Daoy (cell line): ENCODE measurements around the gene KREMEN2. TPM values are rescaled to one million over a fixed set of nuclear protein-coding genes. Genes with fewer than 3 reads are reported as not detected.

Experiments
- DNase-seq: peaks from one replicate; pipeline ENCODE4 v3.0.0-alpha.2; 2015; ENCODE audit warnings: low read depth
- total RNA-seq: library from RNA; depleted of rRNA; stranded (reverse); fragments of >200 nt; shearing (Covaris generic); gene quantifications from 2 replicates; pipeline ENCODE4 v1.2.3, GENCODE V29; 2014

The KREMEN2 gene
- total RNA-seq, 1 experiment from 2014 or later = 1.3 TPM

DNA sequence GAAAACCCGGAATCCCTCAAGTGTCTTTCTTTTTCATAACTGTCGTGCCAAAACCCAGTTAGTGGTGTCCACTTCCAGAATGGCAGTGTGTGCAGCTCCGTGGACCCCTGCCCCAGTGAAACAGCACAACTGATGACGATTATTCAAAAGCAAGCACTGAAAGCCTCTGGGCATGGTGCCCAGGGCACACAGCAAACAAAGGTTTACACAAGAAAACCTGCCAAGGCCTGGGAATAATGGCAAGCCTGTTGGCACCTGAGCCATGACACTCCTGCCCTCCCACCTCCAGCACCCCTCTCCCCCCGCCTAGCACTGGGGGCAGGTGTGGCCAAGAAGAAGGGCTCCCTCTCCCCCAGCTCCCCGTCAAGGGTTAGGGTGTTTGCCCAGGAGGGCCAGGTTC lies 13.4 kb downstream of the KREMEN2 start:
- DNase-seq = no peak

DNA sequence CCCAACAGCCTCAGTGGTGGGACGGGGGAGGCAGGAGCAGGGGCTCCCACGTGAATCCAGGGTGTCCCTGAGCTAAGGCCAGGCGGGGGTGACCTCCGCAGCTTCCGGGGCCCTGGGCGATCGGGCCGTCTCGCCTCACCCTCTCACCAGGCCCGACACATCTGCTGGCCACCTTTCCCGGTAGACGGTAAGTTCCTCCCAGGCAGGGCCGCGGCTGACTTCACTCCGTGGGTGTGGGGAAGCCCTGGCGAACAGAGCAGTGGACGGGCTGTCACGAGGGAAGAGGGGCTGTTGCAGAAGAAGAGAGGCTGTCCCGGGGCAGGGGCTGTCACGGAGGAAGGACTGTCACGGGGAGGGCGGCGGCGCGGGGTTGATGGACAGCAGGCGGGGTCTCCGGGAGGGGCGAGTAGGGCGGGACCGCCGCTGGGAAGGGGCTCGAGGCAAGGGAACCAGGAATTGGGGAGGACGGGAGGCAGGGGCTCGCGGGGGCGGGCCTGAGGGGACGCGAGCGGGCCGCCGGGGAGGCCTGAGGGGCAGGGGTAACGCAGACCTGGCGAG lies 15.7 kb downstream of the KREMEN2 start:
- no peak for DNase-seq

DNA sequence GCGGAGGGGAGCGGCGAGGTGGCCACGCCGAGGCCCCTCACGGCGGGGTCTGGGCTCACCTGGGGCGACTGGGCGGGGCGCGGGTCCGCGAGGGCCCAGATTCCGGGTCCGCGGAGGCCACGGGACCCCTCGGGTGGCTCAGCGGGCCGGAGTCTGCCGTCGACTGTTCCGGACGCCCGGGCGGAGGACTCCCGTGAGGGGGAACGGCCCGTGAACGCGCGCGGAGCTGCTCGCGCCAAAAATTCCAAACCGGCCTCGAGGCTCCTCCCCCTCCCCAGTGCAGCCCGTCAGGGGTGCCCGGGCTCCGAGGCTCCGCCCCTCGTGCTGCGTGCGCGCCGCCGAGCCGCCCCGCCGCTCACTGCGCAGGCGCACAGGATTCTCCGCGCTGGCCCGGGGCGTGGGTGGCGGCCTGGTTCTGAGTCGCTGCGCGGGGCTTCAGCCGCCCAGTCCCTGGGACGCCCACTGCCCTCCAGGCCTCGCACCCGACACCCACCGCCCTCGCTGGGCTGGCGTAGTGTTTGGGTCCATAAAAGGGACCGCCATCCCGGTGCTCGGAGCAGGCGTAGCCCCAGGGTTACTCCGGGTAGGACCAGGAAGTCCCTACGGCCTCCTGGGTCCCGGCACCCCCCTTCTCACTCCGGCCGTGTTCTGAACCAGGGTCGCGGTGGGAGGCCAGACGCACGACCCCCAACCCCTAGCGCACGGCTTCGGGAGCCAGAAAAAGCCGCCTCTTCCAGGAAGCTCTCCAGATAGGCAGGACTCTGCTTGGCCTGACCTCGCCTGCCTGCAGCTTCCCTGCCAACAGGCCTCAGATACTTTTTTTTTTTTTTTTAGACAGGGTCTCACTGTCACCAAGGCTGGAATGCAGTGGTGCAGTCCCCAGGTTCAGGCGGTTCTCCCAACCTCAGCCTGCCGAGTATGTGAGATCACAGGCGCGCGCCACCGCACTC lies 16.4 kb downstream of the KREMEN2 start, which contains the start of gene PKMYT1:
Gene PKMYT1 (minus strand): TSS at position 220 of the 950 bp plus-strand sequence. CDS start 789 bp downstream, outside the sequence.
- peak; percentile 91 for DNase-seq

DNA sequence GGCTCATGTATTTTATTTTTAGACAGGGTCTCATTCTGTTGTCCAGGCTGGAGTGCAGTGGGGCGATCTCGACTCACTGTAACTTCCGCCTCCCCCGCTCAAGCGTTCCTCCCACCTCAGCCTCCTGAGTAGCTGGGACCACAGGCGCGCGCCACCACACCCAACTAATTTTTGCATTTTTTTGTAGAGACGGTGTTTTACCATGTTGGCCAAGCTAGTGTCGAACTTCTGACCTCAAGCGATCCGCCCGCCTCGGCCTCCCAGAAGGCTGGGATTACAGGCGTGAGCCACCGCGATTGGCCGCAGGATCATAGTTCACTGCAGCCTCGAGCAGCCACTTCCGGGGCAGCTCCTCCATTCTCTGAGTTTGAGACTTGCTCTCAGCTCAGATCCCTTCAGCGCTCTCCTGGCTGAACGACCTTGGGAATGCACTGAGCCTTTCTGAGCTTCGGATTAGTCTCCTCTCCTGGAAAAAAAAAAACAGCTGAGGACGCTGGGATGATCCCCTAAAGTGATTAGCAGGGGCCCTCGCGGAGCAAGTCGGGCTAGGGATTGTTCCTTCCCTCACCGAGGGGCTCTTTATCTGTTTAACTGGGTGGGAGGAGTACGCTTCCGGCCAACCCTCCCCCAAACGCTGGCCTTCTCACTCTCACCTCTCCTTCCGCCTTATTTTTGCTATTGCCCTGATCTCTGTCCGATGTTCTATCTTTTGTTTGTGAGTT lies 17.3 kb downstream of the KREMEN2 start:
- DNase-seq = no peak

DNA sequence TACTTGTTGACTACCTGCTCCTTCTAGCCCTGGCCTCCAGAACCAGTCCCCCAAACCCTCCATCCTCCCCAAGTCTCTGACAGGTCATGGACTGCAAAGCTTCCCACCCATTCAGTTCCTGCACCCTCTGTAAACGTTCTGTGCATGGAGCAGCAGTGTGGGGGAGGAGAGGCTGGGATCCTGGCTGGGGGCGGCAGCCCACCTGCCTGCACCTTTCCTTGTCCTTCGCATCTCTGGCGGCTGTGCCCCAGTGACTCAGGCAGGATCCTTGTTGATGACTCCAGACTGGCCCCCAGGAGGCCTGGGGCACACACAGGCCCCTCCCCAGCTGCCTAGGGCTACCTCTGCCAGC lies 17.8 kb downstream of the KREMEN2 start:
- DNase-seq = no peak

DNA sequence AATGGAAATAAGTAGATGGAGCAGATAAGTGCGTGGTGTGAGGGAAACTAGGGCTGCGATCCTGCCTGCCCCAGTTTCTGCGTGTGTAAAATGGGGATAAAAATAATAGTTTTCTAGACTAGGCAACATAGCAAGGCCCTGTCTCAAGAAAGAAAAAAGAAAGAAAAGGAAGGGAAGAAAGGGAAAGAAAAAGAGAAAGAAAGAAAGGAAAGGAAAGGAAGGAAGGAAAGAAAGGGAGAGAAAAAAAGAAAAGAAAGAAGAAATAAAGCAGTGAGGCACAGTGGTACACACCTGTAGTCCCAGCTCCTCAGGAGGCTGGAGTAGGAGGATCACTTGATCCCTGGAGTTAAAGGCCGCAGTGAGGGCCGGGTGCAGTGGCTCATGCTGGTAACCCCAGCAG lies 18.3 kb downstream of the KREMEN2 start:
- no peak for DNase-seq

DNA sequence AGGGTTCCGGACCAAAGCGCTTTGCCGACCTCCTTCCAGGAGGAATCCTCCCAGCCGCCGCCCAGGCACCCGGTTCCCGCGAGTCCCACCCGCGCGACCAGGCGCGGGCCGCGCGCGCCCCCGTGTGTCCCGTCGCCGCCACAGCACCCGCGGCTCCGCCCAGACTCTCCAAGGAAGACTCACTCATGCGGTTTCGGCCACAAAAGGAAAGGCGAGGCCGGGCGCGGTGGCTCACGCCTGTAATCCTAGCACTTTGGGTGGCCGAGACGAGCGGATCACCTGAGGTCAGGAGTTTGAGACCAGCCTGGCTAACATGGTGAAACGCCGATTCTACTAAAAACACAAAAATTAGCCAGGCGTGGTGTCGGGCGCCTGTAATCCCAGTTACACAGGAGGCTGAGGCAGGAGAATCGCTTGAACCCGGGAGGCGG lies 19.6 kb downstream of the KREMEN2 start:
- DNase-seq = peak; percentile 88

DNA sequence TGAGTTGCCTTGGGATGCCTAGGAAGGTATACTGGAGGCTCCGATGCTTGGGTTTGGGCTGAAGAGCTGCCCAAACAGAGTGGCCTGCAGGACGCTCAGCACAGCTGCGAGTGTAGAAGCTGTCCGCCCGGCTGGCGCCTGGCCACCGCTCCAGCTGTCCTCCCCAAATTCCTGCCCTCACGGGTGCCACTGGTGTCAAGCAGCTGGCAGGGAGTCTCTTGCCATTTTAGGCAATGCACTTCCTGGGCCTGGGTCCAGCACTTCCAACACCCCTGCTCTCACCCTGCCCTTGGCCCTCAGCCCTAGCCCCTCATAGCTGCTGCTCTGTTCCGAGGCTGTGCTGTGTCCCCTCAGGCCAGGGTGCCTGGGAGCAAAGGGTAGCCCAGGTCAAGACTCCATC lies 21.4 kb downstream of the KREMEN2 start:
- no peak for DNase-seq

DNA sequence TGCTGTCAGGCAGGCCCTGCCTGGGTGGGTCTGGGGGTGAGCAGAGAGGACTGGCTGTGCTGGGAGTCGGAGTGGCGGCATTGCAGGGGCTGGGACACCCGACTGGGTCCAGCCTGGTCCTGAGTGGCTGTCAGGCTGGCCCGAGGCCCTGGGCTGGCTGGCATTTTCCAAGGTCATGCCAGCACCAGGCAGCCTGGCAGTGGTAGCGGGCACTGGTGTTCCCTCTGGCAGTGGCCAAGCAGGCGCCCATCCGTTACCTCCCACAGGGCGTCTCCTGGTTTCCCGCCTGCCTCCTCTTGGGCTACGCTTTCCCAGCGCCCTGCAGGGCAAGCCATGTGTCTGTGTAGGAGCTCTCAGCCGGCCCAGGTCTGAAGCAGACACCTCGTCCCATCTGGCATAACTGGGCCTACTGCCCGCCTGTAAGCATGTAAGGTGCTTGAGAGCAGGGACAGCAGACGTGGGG lies 21.8 kb downstream of the KREMEN2 start:
- DNase-seq = no peak

DNA sequence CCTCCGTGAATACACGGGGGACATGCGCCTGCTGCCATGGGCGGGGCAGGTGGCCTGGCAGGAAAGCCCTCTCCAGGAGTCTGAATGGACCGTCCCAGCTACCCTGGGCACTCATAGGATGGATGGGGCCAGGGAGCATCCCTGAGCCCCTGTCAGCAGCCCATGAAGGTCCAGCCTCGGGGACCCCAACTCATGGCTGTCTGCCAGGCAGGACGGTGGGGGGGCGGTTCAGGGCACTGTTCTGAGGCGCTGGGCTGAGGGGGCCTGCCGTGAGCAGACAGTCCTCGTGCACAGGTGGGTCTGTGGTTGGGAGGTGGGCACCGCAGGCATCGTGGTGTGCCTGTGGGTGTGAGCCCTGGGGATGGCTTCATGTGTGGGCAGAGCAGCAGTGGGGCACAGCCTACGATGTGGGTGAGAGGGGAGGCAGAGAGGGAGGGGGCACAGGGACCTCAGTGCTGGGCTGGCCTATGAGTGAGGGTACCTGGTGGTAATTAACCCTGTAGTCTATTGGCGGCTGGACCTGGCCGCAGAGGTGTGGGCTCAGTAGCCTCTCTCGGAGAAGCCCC lies 22.6 kb downstream of the KREMEN2 start:
- no peak for DNase-seq

DNA sequence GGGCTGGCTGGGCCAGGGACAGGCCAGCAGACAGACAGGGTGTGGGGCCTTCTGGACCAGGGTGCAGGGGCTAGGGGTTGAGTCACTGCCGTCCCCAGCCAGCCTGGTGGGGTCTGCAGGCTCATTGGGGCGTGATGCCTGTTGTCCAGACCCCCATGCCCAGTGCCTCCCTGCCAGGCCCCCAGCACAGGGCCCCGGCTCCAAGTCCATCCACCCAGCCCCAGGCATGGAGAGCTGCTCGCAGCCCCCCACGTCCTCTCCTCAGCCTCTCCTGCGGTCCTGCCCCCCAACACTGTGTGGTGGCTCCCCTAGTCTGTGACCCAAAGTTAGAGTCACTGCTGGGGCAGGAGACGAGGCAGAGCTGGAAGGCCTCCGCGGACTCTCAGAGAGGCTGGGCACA lies 23.2 kb downstream of the KREMEN2 start:
- DNase-seq = no peak

DNA sequence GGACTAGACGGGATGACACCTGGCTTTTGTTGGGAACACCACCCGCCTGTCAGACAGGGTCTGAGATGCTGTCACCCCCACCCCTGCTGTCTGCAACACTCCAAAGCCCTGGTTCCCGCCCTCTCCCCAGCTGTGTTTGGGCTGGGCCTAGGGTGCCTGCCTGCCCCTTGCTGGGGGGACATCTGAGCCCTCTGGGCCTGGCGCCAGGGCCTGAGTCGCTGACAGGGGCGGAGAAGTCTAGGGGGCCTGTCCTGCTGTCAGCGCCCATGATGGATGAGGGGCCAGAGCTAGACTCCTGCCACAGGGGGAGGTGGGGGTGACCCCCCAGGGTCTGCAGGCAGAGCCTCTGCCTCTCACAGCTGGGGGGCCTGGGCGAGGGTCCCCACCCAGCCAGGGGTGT lies 23.8 kb downstream of the KREMEN2 start:
- DNase-seq = no peak

DNA sequence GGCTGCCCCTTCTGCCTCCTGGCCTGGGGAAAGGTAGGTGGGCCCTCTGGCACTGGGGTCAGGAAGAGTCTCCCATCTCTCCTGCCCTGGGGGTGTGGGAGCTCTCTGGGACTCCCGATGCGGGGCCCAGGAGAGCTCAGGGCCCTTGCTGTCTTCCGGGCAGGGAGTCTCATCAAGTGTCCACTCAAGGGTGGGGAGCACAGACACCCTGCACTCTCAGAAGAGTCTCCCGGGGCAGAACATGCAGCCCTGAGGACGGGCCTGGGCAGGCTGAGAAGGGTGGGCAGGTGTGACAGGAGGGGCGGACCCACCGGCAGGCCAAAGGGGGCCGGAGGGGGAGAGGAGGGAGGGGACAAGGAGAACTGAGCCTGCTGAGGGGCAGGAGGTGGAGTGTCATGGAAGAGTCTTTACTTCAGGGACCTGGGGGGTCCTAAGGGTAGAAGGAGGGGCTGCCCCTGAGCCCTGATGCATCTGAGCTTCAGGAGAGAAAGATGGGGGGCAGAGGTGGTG lies 24.6 kb downstream of the KREMEN2 start:
- no peak for DNase-seq

DNA sequence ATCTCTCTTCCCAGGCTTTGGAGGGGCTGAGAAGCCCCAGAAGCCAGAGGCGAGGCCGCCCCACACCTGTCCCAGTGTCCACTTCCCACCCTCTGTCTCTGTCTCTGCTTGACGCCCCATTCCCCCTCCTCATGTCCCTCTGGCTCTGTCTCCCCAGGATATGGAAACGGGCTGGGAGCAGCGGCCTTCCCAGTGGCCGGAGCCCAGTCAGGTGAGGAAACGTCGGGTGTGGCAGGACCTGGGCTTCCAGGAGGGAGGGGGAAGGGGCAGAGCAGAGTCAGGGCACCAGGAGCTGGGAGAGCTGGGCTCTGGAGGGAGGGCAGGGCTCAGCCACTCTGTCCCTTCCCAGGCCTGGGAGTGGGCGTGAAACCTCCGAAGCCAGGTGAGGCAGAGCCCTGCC lies 26.8 kb downstream of the KREMEN2 start:
- DNase-seq = no peak

DNA sequence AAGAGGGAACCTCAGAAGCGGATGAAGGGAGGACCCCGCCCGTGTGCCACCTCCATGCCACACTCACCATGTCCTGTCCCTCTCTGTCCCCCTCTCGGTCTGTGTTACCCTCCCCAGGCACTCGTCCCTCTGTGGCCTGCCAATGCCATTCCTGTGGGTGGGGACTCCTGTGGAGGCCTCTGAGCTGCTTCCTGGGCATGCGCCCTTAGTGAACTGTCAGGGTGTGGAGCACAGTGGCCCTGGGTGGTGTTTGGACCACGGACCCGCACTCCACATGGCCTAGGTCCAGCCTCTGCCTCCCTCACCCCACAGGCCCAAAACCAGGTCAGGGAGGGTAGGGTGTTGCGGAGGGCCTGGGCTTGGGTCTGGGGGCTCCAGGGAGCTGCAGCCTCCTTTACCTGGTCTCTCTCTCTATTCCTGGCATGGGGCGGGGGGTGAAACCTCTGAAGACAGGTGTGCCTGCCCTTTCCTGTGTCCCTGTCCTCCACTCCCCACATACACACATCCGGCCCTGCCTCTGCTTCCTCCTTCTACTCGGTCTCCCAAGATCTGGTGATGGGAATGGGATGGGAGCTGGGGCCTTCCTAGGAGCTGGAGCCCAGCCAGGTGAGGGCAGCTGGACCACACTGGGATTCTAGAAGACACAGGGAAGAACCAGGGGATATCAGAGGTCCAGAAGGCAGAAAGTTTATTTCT lies 27.6 kb downstream of the KREMEN2 start:
- DNase-seq = no peak

DNA sequence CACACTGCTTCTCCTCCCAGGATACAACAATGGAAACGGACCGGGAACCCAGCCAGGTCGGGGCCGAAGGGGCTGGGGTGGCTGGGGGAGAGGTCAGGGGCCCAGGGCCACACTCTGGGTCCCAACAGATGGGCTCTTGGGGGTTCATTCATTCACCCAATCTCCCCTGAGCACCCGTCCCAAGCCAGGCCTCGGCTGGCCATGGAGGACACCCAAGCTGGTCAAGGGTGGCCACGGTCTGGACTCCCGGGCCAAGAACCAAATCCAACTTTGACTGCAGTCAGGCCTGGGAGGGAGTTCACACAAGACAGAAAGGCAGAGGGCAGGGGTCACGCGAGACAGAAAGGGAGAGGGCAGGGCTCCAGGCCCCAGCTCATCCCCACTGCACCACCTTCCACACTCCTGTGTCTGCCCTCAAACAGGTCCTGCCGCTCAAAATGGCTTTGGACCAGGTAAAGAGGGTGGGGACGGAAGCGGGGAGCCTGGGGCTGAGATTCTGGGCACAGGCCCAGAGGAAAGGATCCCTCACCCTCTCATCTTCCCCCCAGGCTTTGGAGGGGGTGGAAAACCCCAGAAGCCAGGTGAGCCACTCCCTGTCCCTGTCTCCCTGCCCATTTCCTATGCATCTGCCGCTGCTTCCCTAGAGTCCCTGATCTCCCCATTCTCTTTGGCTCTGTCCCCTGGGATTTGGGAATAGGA lies 28.5 kb downstream of the KREMEN2 start:
- no peak for DNase-seq

DNA sequence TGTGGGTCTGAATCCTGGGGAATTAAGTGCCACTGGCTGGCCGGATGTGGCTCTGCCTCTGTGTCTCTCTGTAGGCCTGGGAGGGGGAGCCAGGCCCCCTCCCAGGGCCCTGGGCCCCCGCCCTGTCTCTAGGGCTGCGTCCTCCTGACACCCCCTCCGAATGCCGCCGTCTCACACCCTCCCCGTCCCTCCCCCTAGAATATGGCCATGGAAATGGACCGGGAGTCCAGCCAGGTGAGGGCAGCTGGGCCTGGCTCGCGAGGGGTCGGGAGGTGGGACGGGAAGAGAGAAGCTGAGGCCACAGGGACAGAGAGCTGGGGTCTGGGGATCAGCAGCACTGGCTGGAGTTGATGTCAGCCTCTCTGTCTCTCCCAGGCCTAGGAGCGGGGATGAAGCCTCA lies 32.2 kb downstream of the KREMEN2 start:
- DNase-seq = no peak

DNA sequence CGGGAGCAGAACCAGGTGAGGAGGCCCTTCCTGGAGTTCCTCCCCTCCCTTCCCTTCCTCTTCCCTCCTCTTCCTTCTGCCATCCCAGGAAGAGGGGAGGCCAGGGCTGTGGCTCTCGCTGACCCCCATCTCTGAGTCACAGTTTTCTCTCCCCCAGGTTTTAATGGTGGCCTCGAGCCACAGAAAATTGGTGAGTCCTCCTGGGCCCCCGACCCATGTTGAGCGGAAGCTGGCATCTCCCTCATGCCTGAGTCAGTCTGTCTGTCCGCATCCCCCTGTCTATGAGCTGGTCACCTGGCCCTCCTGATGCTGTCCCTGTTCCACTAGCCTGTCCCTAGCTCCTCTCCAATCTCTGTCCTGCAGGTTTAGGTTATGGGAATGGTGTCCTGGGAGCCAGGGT lies 35.9 kb downstream of the KREMEN2 start:
- DNase-seq = no peak

DNA sequence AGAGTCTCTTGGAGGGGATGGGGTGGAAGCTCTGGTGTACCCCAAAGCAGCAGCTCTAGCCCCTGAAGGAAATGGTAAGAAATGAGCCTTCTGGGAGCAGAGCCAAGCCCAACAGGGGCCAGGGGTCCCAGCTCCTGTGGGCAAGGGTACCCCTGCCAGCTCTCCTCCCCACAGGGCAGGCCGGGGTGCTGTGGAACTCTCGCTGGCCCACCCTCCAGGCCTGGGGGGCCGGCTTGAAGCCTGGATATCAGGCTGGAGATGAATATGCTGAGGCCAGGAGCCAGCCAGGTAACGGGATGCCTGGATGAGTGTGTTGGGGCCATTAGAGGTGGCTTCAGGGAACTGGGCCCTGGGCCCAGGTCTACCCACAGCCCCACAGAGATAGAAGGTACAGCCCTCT lies 36.5 kb downstream of the KREMEN2 start:
- no peak for DNase-seq

DNA sequence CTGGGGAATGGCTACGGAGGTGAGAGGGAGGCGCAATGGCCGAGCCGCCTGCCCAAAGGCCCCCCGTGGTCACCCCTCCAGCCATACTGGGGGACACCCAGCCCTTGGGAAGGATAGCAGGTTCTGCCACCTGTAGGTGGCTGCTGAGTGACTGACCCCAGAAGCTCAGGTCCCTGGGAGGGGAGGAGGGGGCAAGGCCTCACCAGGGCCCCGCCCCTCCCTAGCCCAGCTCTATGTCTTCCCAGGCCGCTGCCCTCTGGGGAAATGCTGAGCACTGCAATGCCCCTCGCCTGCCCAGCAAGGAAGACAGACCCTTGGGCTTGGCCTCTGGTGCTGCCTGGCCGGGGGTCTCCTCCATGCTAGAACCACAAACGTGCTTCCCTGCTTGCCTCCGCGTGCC lies 37.2 kb downstream of the KREMEN2 start:
- DNase-seq = no peak
